Activated naive CD8-positive, alpha-beta T cell treated with anti-CD3 and anti-CD28 coated beads for 36 hours (primary cell): ENCODE results near the gene WFS1. TPM values are rescaled to one million over a fixed set of nuclear protein-coding genes. Genes with fewer than 3 reads are reported as not detected.
A peak's percentile ranks its signal among the peaks of the same experiment; 100 is the strongest.

ENCODE experiments used
- DNase-seq: peaks from one replicate; pipeline ENCODE4 v3.0.0; 2021
- H3K27ac Mint-ChIP-seq: one replicate; pipeline ENCODE4 v1.8.0; 2022; ENCODE audit warnings: mild to moderate bottlenecking, moderate library complexity, mixed read lengths
- H3K27me3 Mint-ChIP-seq: one replicate; pipeline ENCODE4 v1.8.0; 2022; ENCODE audit warnings: mild to moderate bottlenecking, mixed read lengths
- H3K36me3 Mint-ChIP-seq: one replicate; pipeline ENCODE4 v1.8.0; 2021; ENCODE audit warnings: mild to moderate bottlenecking, mixed read lengths
- H3K4me1 Mint-ChIP-seq: one replicate; pipeline ENCODE4 v1.8.0; 2021; ENCODE audit warnings: mixed read lengths
- H3K4me3 Mint-ChIP-seq: one replicate; pipeline ENCODE4 v1.8.0; 2022; ENCODE audit warnings: mild to moderate bottlenecking, moderate library complexity, mixed read lengths
- H3K9me3 Mint-ChIP-seq: one replicate; pipeline ENCODE4 v1.8.0; 2022; ENCODE audit warnings: mixed read lengths
- total RNA-seq, 2 experiments: library from RNA; stranded (reverse); gene quantifications; one replicate each; pipeline ENCODE4 v1.2.3, GENCODE V29; 2021

WFS1 gene
- 1 to 10 TPM; 2.1 to 2.2 TPM for total RNA-seq

- H3K27me3 Mint-ChIP-seq = peaks cover 5% of the 10 kb centered on the region
- peaks cover 12% of the 10 kb centered on the region for H3K4me1 Mint-ChIP-seq
- H3K4me3 Mint-ChIP-seq = peak within 1 kb of the TSS; percentile 81
- H3K9me3 Mint-ChIP-seq = no peaks in the 10 kb centered on the region
- peak; percentile 98 for DNase-seq
- H3K27ac Mint-ChIP-seq = no peak within 1 kb of the TSS
- H3K36me3 Mint-ChIP-seq = no peaks in the 10 kb centered on the region
These were observed at the start of gene WFS1 for GRCh38 chr4:6269616-6270511. Gene WFS1, plus strand, starts transcription at chr4:6269850. Its CDS starts 7,606 bp downstream, at chr4:6277456.

GRCh38 chr4:6221301-6221850, 48.3 kb upstream of the WFS1 start:
- peaks cover 64% of the 10 kb centered on the region for H3K27me3 Mint-ChIP-seq
- DNase-seq = no peak
- H3K27ac Mint-ChIP-seq = no peak overlapping the region
- no peaks in the 10 kb centered on the region for H3K36me3 Mint-ChIP-seq
- peaks cover 5% of the 10 kb centered on the region for H3K9me3 Mint-ChIP-seq
- H3K4me3 Mint-ChIP-seq = no peak overlapping the region
- no peaks in the 10 kb centered on the region for H3K4me1 Mint-ChIP-seq

GRCh38 chr4:6221851-6222760, 47.5 kb upstream of the WFS1 start:
- DNase-seq = peak; percentile 15
- Mint-ChIP-seq H3K9me3 (peaks cover 5% of the 10 kb centered on the region), H3K4me3 (no peak overlapping the region), H3K4me1 (no peaks in the 10 kb centered on the region), H3K27me3 (peaks cover 58% of the 10 kb centered on the region), H3K27ac (no peak overlapping the region), H3K36me3 (no peaks in the 10 kb centered on the region)

- Mint-ChIP-seq H3K9me3 (peaks cover 5% of the 10 kb centered on the region), H3K36me3 (no peaks in the 10 kb centered on the region), H3K27me3 (peaks cover 58% of the 10 kb centered on the region), H3K4me1 (no peaks in the 10 kb centered on the region), H3K4me3 (no peak overlapping the region), H3K27ac (no peak overlapping the region)
- DNase-seq = no peak
These were observed 46.8 kb upstream of the WFS1 start for GRCh38 chr4:6222761-6223292.

- no peaks in the 10 kb centered on the region for H3K4me1 Mint-ChIP-seq
- H3K27me3 Mint-ChIP-seq = peaks cover 49% of the 10 kb centered on the region
- DNase-seq = no peak
- H3K4me3 Mint-ChIP-seq = no peak overlapping the region
- H3K27ac Mint-ChIP-seq = no peak overlapping the region
- peaks cover 5% of the 10 kb centered on the region for H3K9me3 Mint-ChIP-seq
- no peaks in the 10 kb centered on the region for H3K36me3 Mint-ChIP-seq
These were observed 44.9 kb upstream of the WFS1 start for GRCh38 chr4:6224735-6225134.

GRCh38 chr4:6225469-6225868, 44.2 kb upstream of the WFS1 start:
- H3K4me3 Mint-ChIP-seq = no peak overlapping the region
- H3K36me3 Mint-ChIP-seq = no peaks in the 10 kb centered on the region
- no peaks in the 10 kb centered on the region for H3K4me1 Mint-ChIP-seq
- no peak for DNase-seq
- no peak overlapping the region for H3K27ac Mint-ChIP-seq
- H3K27me3 Mint-ChIP-seq = peaks cover 44% of the 10 kb centered on the region
- peaks cover 5% of the 10 kb centered on the region for H3K9me3 Mint-ChIP-seq

- peaks cover 34% of the 10 kb centered on the region for H3K27me3 Mint-ChIP-seq
- no peak overlapping the region for H3K27ac Mint-ChIP-seq
- DNase-seq = no peak
- H3K36me3 Mint-ChIP-seq = no peaks in the 10 kb centered on the region
- peaks cover 5% of the 10 kb centered on the region for H3K9me3 Mint-ChIP-seq
- no peak overlapping the region for H3K4me3 Mint-ChIP-seq
- H3K4me1 Mint-ChIP-seq = no peaks in the 10 kb centered on the region
These were observed 43.1 kb upstream of the WFS1 start for GRCh38 chr4:6226506-6226905.

- H3K4me3 Mint-ChIP-seq = no peak overlapping the region
- no peaks in the 10 kb centered on the region for H3K4me1 Mint-ChIP-seq
- H3K9me3 Mint-ChIP-seq = peaks cover 3% of the 10 kb centered on the region
- no peak for DNase-seq
- peaks cover 29% of the 10 kb centered on the region for H3K27me3 Mint-ChIP-seq
- H3K36me3 Mint-ChIP-seq = no peaks in the 10 kb centered on the region
- H3K27ac Mint-ChIP-seq = no peak overlapping the region
These were observed 42.1 kb upstream of the WFS1 start for GRCh38 chr4:6227412-6228157.

- DNase-seq = no peak
- no peak overlapping the region for H3K27ac Mint-ChIP-seq
- H3K27me3 Mint-ChIP-seq = peaks cover 20% of the 10 kb centered on the region
- no peak overlapping the region for H3K4me3 Mint-ChIP-seq
- H3K9me3 Mint-ChIP-seq = no peaks in the 10 kb centered on the region
- no peaks in the 10 kb centered on the region for H3K4me1 Mint-ChIP-seq
- no peaks in the 10 kb centered on the region for H3K36me3 Mint-ChIP-seq
These were observed 41.2 kb upstream of the WFS1 start for GRCh38 chr4:6228158-6229067.

GRCh38 chr4:6229095-6229494, 40.6 kb upstream of the WFS1 start:
- Mint-ChIP-seq H3K27me3 (peaks cover 14% of the 10 kb centered on the region), H3K4me3 (no peak overlapping the region), H3K36me3 (no peaks in the 10 kb centered on the region), H3K27ac (no peak overlapping the region), H3K9me3 (no peaks in the 10 kb centered on the region), H3K4me1 (no peaks in the 10 kb centered on the region)
- no peak for DNase-seq

- H3K4me1 Mint-ChIP-seq = no peaks in the 10 kb centered on the region
- H3K4me3 Mint-ChIP-seq = no peak overlapping the region
- no peaks in the 10 kb centered on the region for H3K36me3 Mint-ChIP-seq
- H3K27me3 Mint-ChIP-seq = peaks cover 8% of the 10 kb centered on the region
- H3K9me3 Mint-ChIP-seq = no peaks in the 10 kb centered on the region
- no peak for DNase-seq
- no peak overlapping the region for H3K27ac Mint-ChIP-seq
These were observed 39.8 kb upstream of the WFS1 start for GRCh38 chr4:6229671-6230501.

GRCh38 chr4:6230502-6230785, 39.2 kb upstream of the WFS1 start:
- no peaks in the 10 kb centered on the region for H3K9me3 Mint-ChIP-seq
- H3K36me3 Mint-ChIP-seq = no peaks in the 10 kb centered on the region
- H3K27me3 Mint-ChIP-seq = peaks cover 8% of the 10 kb centered on the region
- DNase-seq = no peak
- no peaks in the 10 kb centered on the region for H3K4me1 Mint-ChIP-seq
- H3K4me3 Mint-ChIP-seq = no peak overlapping the region
- H3K27ac Mint-ChIP-seq = no peak overlapping the region
